ENCODE results near the gene TMEM38B.
A peak's percentile ranks its signal among the peaks of the same experiment; 100 is the strongest.

Gene TMEM38B

GRCh38 chr9:105694848-105695581 is 674 bp downstream of the TMEM38B start:
- no peak for TF ChIP-seq CTCF (IDR thresholded peaks at IDR 0.05; ENCODE audit: insufficient read depth, low read depth, low read length, missing control alignments)
- peak overlapping the region; percentile 70 for H3K4me3 ChIP-seq (ENCODE audit: low read depth, low read length)
- DNase-seq (ENCODE audit: low read depth), result peak; percentile 68

- DNase-seq (ENCODE audit: low read depth), result no peak
- H3K4me3 ChIP-seq (ENCODE audit: low read depth, low read length), result no peak overlapping the region
- no peak for TF ChIP-seq CTCF (IDR thresholded peaks at IDR 0.05; ENCODE audit: insufficient read depth, low read depth, low read length, missing control alignments)
Observed at GRCh38 chr9:105696219-105696793, 2.0 kb downstream of the TMEM38B start.

- no peak overlapping the region for H3K4me3 ChIP-seq (ENCODE audit: low read depth, low read length)
- no peak for TF ChIP-seq CTCF (IDR thresholded peaks at IDR 0.05; ENCODE audit: insufficient read depth, low read depth, low read length, missing control alignments)
- no peak for DNase-seq (ENCODE audit: low read depth)
Observed at GRCh38 chr9:105697871-105698270, 3.5 kb downstream of the TMEM38B start.

GRCh38 chr9:105698348-105698870 is 4.1 kb downstream of the TMEM38B start:
- no peak for DNase-seq (ENCODE audit: low read depth)
- H3K4me3 ChIP-seq (ENCODE audit: low read depth, low read length), result no peak overlapping the region
- TF ChIP-seq CTCF (IDR thresholded peaks at IDR 0.05; ENCODE audit: insufficient read depth, low read depth, low read length, missing control alignments), result no peak

DNA sequence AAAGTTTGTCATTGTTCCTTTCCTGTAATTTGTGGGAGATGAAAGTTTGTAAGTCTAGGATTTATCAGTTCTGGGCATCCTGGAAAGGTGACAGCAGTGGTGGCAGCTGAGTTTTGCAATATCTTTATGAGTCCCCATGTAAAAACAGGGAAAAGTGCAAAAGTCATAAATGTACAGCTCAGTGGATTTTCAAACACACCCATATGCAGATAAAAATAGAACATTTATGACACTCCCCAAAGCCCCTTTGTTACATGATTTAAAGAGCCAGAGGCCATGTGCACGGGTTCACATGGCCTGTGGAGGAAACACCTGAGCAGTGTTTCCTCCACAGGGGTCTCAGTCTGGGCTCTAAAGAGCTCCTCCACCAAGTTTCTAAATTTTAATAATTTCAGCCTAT is 6.3 kb downstream of the TMEM38B start:
- no peak overlapping the region for H3K4me3 ChIP-seq (ENCODE audit: low read depth, low read length)
- no peak for DNase-seq (ENCODE audit: low read depth)
- no peak for TF ChIP-seq CTCF (IDR thresholded peaks at IDR 0.05; ENCODE audit: insufficient read depth, low read depth, low read length, missing control alignments)

GRCh38 chr9:105701145-105701544 is 6.8 kb downstream of the TMEM38B start:
- DNase-seq (ENCODE audit: low read depth), result no peak
- TF ChIP-seq CTCF (IDR thresholded peaks at IDR 0.05; ENCODE audit: insufficient read depth, low read depth, low read length, missing control alignments), result no peak
- H3K4me3 ChIP-seq (ENCODE audit: low read depth, low read length), result no peak overlapping the region

Measured in GM12865 (cell line).